Stomach (tissue), 4 donors: Measurements from ENCODE around the gene ACD.

Experiments used
- CTCF ChIP-seq, 7 experiments: fragments of 450-650 bp in 4 of 7; fragments of 200-600 bp in 3 of 7; sonication (generic) in 3 of 7; IDR thresholded peaks; one replicate each; pipeline ENCODE4 v1.5.1; 2016 to 2019; ENCODE audit warnings: antibody characterized with exemption in 7 of 7, control low read depth in 2 of 7, mild to moderate bottlenecking in 1 of 7
- EP300 ChIP-seq: sonication (generic); formaldehyde crosslinking; IDR thresholded peaks from one replicate; pipeline ENCODE4 v1.6.1; 2017; ENCODE audit warnings: antibody characterized with exemption
- POLR2A ChIP-seq, 4 donors: fragments of 450-650 bp; IDR thresholded peaks; one replicate each; pipeline ENCODE4 v1.6.1; 2016; ENCODE audit warnings: antibody characterized with exemption in 4 of 4, control low read depth in 2 of 4, mild to moderate bottlenecking in 1 of 4, moderate library complexity in 1 of 4
- POLR2AphosphoS5 ChIP-seq, 3 donors: sonication (generic); formaldehyde crosslinking; IDR thresholded peaks; one replicate each; pipeline ENCODE4 v1.6.1; 2016; ENCODE audit warnings: antibody characterized with exemption in 3 of 3

DNA sequence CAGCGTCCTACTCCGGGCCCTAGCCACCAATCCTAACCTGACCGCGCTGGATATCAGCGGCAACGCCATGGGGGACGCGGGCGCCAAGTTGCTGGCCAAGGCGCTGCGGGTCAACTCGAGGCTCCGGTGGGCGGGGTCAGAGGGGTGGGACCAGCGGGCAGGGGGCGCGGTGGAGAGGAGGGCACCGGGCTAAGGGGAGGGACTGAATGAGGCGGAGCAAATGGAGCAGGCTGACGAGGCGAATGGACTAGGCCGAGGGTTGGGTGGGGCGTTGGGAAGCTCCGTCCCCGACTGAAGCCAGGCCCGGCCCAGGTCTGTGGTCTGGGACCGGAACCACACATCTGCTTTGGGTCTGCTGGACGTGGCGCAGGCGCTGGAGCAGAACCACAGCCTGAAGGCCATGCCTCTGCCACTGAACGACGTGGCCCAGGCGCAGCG is 10.5 kb downstream of the ACD start:
- TF ChIP-seq POLR2A (IDR thresholded peaks at IDR 0.05) (no peak), CTCF (IDR thresholded peaks at IDR 0.05) (no peak), EP300 (no peak), POLR2AphosphoS5 (IDR thresholded peaks at IDR 0.05) (no peak)
